SK-N-SH (cell line): ENCODE data around the gene TEKT5. TPM values are rescaled to one million over a fixed set of nuclear protein-coding genes. Genes with fewer than 3 reads are reported as not detected.

Experiments
- CTCF ChIA-PET: fragments of 300-600, 350-600 bp; formaldehyde crosslinking; extraction: SDS; loops from one replicate; lab custom pipeline; 2021; lab: Yijun Ruan, JAX
- POLR2A ChIA-PET: fragments of 350-600 bp; sonication (Branson Sonifier 250); formaldehyde crosslinking; extraction: SDS; loops from one replicate; lab custom pipeline; 2020; ENCODE audit warnings: antibody characterized with exemption, inconsistent platforms; lab: Yijun Ruan, JAX
- DNase-seq: peaks from one replicate; pipeline ENCODE4 v3.0.0; 2012
- H2AFZ ChIP-seq: fragments of 200-600 bp; sonication (generic); 2 replicates; pipeline ENCODE4 v1.8.1; 2016; ENCODE audit warnings: antibody characterized with exemption, mild to moderate bottlenecking, low read depth
- H3F3A ChIP-seq: fragments of 200-600 bp; sonication (generic); replicated peaks from 2 replicates; pipeline ENCODE3; 2016; ENCODE audit warnings: antibody characterized with exemption, mild to moderate bottlenecking; ENCODE audit not compliant: insufficient read depth
- H3K27ac ChIP-seq, 2 experiments: fragments of 200-500 bp in 1 of 2; fragments of 200-600 bp in 1 of 2; sonication (Bioruptor generic) in 1 of 2; sonication (generic), shearing (Covaris generic) in 1 of 2; 2 replicates each; pipeline versions ENCODE4 v1.5.1 to v1.6.1; 2014 to 2016; ENCODE audit warnings: low read depth in 2 of 2, inconsistent platforms in 1 of 2, low read length in 1 of 2, mild to moderate bottlenecking in 1 of 2, mixed read lengths in 1 of 2
- H3K27me3 ChIP-seq: fragments of 200-600 bp; sonication (generic), shearing (Covaris generic); 2 replicates; pipeline ENCODE4 v1.6.1; 2016; ENCODE audit warnings: mixed run types; ENCODE audit not compliant: insufficient read depth
- H3K36me3 ChIP-seq, 2 experiments: fragments of 200-500 bp in 1 of 2; fragments of 200-600 bp in 1 of 2; sonication (Bioruptor generic) in 1 of 2; sonication (generic) in 1 of 2; replicated peaks in 1 of 2; 2 replicates each; pipeline versions ENCODE3 to v1.5.1; 2014 to 2016; ENCODE audit warnings: low read length in 1 of 2, mild to moderate bottlenecking in 1 of 2; ENCODE audit not compliant: insufficient read depth in 2 of 2, control insufficient read depth in 1 of 2
- H3K4me1 ChIP-seq, 2 experiments: fragments of 200-500 bp in 1 of 2; fragments of 200-600 bp in 1 of 2; sonication (Bioruptor generic) in 1 of 2; sonication (generic), shearing (Covaris generic) in 1 of 2; 2 replicates each; pipeline versions ENCODE4 v1.5.1 to v1.6.1; 2014 to 2016; ENCODE audit warnings: low read depth in 1 of 2, low read length in 1 of 2, mixed run types in 1 of 2; ENCODE audit not compliant: insufficient read depth in 2 of 2, control insufficient read depth in 1 of 2
- H3K4me2 ChIP-seq: fragments of 200-600 bp; sonication (generic), shearing (Covaris generic); 2 replicates; pipeline ENCODE4 v1.6.1; 2017; ENCODE audit warnings: mixed run types
- H3K4me3 ChIP-seq, 2 experiments: fragments of 200-500 bp in 1 of 2; fragments of 200-600 bp in 1 of 2; sonication (Bioruptor generic) in 1 of 2; sonication (generic), shearing (Covaris generic) in 1 of 2; 2 replicates each; pipeline versions ENCODE4 v1.5.1 to v1.8.1; 2014 to 2016; ENCODE audit warnings: low read depth in 2 of 2, inconsistent platforms in 1 of 2, low read length in 1 of 2, mild to moderate bottlenecking in 1 of 2, mixed read lengths in 1 of 2, moderate library complexity in 1 of 2
- H3K79me2 ChIP-seq: fragments of 200-600 bp; sonication (generic); 2 replicates; pipeline ENCODE4 v1.8.1; 2017; ENCODE audit warnings: mild to moderate bottlenecking; ENCODE audit not compliant: insufficient read depth
- H3K9ac ChIP-seq: fragments of 200-600 bp; sonication (generic); 2 replicates; pipeline ENCODE4 v1.6.1; 2017; ENCODE audit warnings: mixed run types
- H3K9me2 ChIP-seq: fragments of 200-600 bp; sonication (generic); 2 replicates; pipeline ENCODE4 v1.6.1; 2017; ENCODE audit warnings: mixed run types
- H3K9me3 ChIP-seq: fragments of 200-600 bp; sonication (generic); 2 replicates; pipeline ENCODE4 v1.6.1; 2017; ENCODE audit warnings: mixed run types, mild to moderate bottlenecking, moderate library complexity
- H4K20me1 ChIP-seq: fragments of 200-600 bp; sonication (generic); 2 replicates; pipeline ENCODE4 v1.6.1; 2017; ENCODE audit warnings: mild to moderate bottlenecking, mixed run types; ENCODE audit not compliant: insufficient read depth
- CHD2 ChIP-seq: fragments of 150-350 bp; IDR thresholded peaks from 2 replicates; pipeline ENCODE4 v1.6.1; 2018; ENCODE audit warnings: low read length; ENCODE audit not compliant: partially characterized antibody
- ELF1 ChIP-seq: IDR thresholded peaks from 2 replicates; pipeline ENCODE4 v1.4.0; 2012
- GABPA ChIP-seq: IDR thresholded peaks from 2 replicates; pipeline ENCODE4 v1.4.0; 2012; ENCODE audit warnings: low read depth, mild to moderate bottlenecking
- GATA2 ChIP-seq: sonication (generic); formaldehyde crosslinking; IDR thresholded peaks from 2 replicates; pipeline ENCODE4 v1.5.0; 2020; ENCODE audit warnings: mild to moderate bottlenecking, missing genetic modification reagents
- NFIC ChIP-seq: IDR thresholded peaks from 2 replicates; pipeline ENCODE4 v1.4.0; 2012; ENCODE audit warnings: borderline replicate concordance
- RFX5 ChIP-seq: IDR thresholded peaks from 2 replicates; pipeline ENCODE4 v1.6.1; 2012; ENCODE audit warnings: mild to moderate bottlenecking, improper control_type of control experiment, low read length
- RXRA ChIP-seq: IDR thresholded peaks from 2 replicates; pipeline ENCODE4 v1.4.0; 2012; ENCODE audit warnings: low read depth, mild to moderate bottlenecking, borderline replicate concordance
- SIN3A ChIP-seq: IDR thresholded peaks from 2 replicates; pipeline ENCODE4 v1.6.1; 2012; ENCODE audit warnings: low read depth, mild to moderate bottlenecking, low read length, moderate library complexity, borderline replicate concordance
- SMC3 ChIP-seq: IDR thresholded peaks from 2 replicates; pipeline ENCODE4 v1.6.1; 2012; ENCODE audit warnings: low read depth, low read length, improper control_type of control experiment
- TEAD4 ChIP-seq: IDR thresholded peaks from 2 replicates; pipeline ENCODE4 v1.4.0; 2012; ENCODE audit warnings: mild to moderate bottlenecking, borderline replicate concordance; ENCODE audit not compliant: insufficient read depth
- YY1 ChIP-seq: IDR thresholded peaks from 2 replicates; pipeline ENCODE4 v1.4.0; 2012; ENCODE audit warnings: low read depth, mild to moderate bottlenecking
- WGBS: methylation state at CpG from one replicate; pipeline ENCODE4 v1.1.6; 2017; ENCODE audit warnings: low lambda C conversion rate; 5-methylcytosine and 5-hydroxymethylcytosine counted together
- polyA plus RNA-seq, 3 experiments: library from polyadenylated mRNA; depleted of rRNA; stranded (reverse); fragments of >200 nt; gene quantifications; 2 replicates each; pipeline ENCODE4 v1.2.3, GENCODE V29; 2012
- TF ChIP-seq, protein P1 (sequence below): fragments of 150-350 bp; IDR thresholded peaks from 2 replicates; pipeline ENCODE4 v1.6.1; 2017; ENCODE audit warnings: antibody characterized with exemption, low read length, low read depth, borderline replicate concordance
- TF ChIP-seq, protein P2 (sequence below): IDR thresholded peaks from 2 replicates; pipeline ENCODE4 v1.4.0; 2012; ENCODE audit warnings: low read depth, borderline replicate concordance
- TF ChIP-seq, protein P3 (sequence below): fragments of 200-600 bp; sonication (generic); IDR thresholded peaks from 2 replicates; pipeline ENCODE4 v1.6.1; 2017; ENCODE audit warnings: antibody characterized with exemption, mild to moderate bottlenecking, moderate library complexity
- TF ChIP-seq, protein P4 (sequence below): IDR thresholded peaks from 2 replicates; pipeline ENCODE4; 2012

TEKT5 gene
- polyA plus RNA-seq, 1 of the 3 experiments (the other 2 are of a cell fraction), result not detected

DNA sequence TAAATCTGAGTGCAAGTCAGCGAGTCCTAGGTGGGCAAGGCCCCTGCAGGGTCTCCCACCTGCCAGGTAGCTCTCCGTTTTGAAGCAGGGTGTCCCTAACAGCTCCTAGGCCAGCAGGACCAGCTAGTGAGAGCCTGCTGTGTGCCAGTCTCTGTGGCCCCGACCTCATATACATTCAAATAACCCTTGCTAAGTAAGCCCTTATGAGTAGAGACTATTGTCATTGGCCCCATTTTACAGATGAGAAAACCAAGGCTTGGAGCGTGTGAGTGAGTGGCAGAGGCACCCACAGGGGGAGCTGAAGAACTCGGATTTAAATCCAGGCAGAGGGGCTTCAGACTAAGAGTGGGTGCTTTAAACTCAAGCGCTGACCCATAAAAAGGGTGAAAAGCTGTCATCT is 74.6 kb downstream of the TEKT5 start:
- Histone ChIP-seq H3F3A (no peaks in the 10 kb centered on the region), H3K4me3 (no peak overlapping the region), H3K9me3 (no peaks in the 10 kb centered on the region), H4K20me1 (no peaks in the 10 kb centered on the region), H2AFZ (no peak overlapping the region), H3K79me2 (no peaks in the 10 kb centered on the region), H3K27ac (no peak overlapping the region), H3K27me3 (no peaks in the 10 kb centered on the region), H3K4me2 (no peak overlapping the region), H3K4me1 (peaks cover 8 to 37% of the 10 kb centered on the region in 2 experiments; a peak in 2 of 4 replicates), H3K36me3 (no peaks in the 10 kb centered on the region), H3K9me2 (no peaks in the 10 kb centered on the region), H3K9ac (no peak overlapping the region)
- ChIA-PET POLR2A (interaction anchor here (1.0 kb wide), 1 partner anchor 25 kb away, joined by 3 read pairs; no protein-coding TSS in a partner anchor), CTCF (interaction anchor here (1.8 kb wide), 1 partner anchor 12 kb away, joined by 4 read pairs; no protein-coding TSS in a partner anchor)
- no peak for TF ChIP-seq GATA2
- no peak for TF ChIP-seq SMC3
- TF ChIP-seq, protein P1, sequence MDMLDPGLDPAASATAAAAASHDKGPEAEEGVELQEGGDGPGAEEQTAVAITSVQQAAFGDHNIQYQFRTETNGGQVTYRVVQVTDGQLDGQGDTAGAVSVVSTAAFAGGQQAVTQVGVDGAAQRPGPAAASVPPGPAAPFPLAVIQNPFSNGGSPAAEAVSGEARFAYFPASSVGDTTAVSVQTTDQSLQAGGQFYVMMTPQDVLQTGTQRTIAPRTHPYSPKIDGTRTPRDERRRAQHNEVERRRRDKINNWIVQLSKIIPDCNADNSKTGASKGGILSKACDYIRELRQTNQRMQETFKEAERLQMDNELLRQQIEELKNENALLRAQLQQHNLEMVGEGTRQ, result no peak
- TF ChIP-seq NFIC, result no peak
- no peak for TF ChIP-seq SIN3A
- TF ChIP-seq, protein P2, sequence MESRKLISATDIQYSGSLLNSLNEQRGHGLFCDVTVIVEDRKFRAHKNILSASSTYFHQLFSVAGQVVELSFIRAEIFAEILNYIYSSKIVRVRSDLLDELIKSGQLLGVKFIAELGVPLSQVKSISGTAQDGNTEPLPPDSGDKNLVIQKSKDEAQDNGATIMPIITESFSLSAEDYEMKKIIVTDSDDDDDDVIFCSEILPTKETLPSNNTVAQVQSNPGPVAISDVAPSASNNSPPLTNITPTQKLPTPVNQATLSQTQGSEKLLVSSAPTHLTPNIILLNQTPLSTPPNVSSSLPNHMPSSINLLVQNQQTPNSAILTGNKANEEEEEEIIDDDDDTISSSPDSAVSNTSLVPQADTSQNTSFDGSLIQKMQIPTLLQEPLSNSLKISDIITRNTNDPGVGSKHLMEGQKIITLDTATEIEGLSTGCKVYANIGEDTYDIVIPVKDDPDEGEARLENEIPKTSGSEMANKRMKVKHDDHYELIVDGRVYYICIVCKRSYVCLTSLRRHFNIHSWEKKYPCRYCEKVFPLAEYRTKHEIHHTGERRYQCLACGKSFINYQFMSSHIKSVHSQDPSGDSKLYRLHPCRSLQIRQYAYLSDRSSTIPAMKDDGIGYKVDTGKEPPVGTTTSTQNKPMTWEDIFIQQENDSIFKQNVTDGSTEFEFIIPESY, result no peak
- TF ChIP-seq, protein P3, sequence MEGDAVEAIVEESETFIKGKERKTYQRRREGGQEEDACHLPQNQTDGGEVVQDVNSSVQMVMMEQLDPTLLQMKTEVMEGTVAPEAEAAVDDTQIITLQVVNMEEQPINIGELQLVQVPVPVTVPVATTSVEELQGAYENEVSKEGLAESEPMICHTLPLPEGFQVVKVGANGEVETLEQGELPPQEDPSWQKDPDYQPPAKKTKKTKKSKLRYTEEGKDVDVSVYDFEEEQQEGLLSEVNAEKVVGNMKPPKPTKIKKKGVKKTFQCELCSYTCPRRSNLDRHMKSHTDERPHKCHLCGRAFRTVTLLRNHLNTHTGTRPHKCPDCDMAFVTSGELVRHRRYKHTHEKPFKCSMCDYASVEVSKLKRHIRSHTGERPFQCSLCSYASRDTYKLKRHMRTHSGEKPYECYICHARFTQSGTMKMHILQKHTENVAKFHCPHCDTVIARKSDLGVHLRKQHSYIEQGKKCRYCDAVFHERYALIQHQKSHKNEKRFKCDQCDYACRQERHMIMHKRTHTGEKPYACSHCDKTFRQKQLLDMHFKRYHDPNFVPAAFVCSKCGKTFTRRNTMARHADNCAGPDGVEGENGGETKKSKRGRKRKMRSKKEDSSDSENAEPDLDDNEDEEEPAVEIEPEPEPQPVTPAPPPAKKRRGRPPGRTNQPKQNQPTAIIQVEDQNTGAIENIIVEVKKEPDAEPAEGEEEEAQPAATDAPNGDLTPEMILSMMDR, result no peak
- no peak for TF ChIP-seq ELF1
- no peak for TF ChIP-seq TEAD4
- TF ChIP-seq RXRA, result no peak
- no peak for TF ChIP-seq RFX5
- TF ChIP-seq, protein P4, sequence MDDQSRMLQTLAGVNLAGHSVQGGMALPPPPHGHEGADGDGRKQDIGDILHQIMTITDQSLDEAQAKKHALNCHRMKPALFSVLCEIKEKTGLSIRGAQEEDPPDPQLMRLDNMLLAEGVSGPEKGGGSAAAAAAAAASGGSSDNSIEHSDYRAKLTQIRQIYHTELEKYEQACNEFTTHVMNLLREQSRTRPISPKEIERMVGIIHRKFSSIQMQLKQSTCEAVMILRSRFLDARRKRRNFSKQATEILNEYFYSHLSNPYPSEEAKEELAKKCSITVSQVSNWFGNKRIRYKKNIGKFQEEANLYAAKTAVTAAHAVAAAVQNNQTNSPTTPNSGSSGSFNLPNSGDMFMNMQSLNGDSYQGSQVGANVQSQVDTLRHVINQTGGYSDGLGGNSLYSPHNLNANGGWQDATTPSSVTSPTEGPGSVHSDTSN, result no peak
- no peak for TF ChIP-seq GABPA
- no peak for TF ChIP-seq YY1
- no peak for TF ChIP-seq CHD2
- DNase-seq, result no peak
- 74% methylated on average over 6 of the region's 6 CpGs for WGBS
